AG04450 (cell line): ENCODE measurements around the gene CACNA2D2. TPM values are rescaled to one million over a fixed set of nuclear protein-coding genes. Genes with fewer than 3 reads are reported as not detected.

Experiments
- CTCF ChIA-PET: fragments of 300-600, 350-600 bp; formaldehyde crosslinking; extraction: SDS; loops from one replicate; lab custom pipeline; 2022; ENCODE audit warnings: antibody characterized with exemption, inconsistent platforms; lab: Charles Lee
- POLR2A ChIA-PET: fragments of 350-600 bp; formaldehyde crosslinking; extraction: SDS; loops from one replicate; lab custom pipeline; 2021; ENCODE audit warnings: antibody characterized with exemption, inconsistent platforms; lab: Yijun Ruan, JAX
- DNase-seq: peaks from one replicate; pipeline ENCODE4 v3.0.0-alpha.2; 2011; ENCODE audit warnings: low read depth, low spot score
- H3K27ac ChIP-seq: one replicate; pipeline ENCODE4 v1.5.1; 2012; ENCODE audit warnings: low read depth, low read length, control low read depth
- H3K27me3 ChIP-seq: one replicate; pipeline ENCODE4 v1.6.0; 2012; ENCODE audit warnings: low read length; ENCODE audit not compliant: control insufficient read depth, insufficient read depth
- H3K4me3 ChIP-seq: 2 replicates; pipeline ENCODE4 v1.5.1; 2011; ENCODE audit warnings: mild to moderate bottlenecking, low read depth, low read length, control low read depth
- H3K9me3 ChIP-seq: 2 replicates; pipeline ENCODE4 v1.5.1; 2012; ENCODE audit warnings: low read length; ENCODE audit not compliant: control insufficient read depth, insufficient read depth
- CTCF ChIP-seq: IDR thresholded peaks from 2 replicates; pipeline ENCODE4 v1.5.1; 2011; ENCODE audit warnings: low read depth, low read length, control low read depth, inconsistent platforms
- polyA plus RNA-seq: library from polyadenylated mRNA; depleted of rRNA; stranded (reverse); fragments of >200 nt; gene quantifications from 2 replicates; pipeline ENCODE4 v1.2.3, GENCODE V29; 2011

The CACNA2D2 gene
- polyA plus RNA-seq, 1 experiment, result 0.09 TPM

GRCh38 chr3:50354850-50355249 is 148.6 kb downstream of the CACNA2D2 start:
- CTCF ChIA-PET, result interaction anchor here (1.3 kb wide), 1 partner anchor 187 kb away, joined by 5 read pairs; no protein-coding TSS in a partner anchor

GRCh38 chr3:50354186-50354764 is 149.2 kb downstream of the CACNA2D2 start:
- Histone ChIP-seq H3K9me3 (peaks cover 5% of the 10 kb centered on the region; the same call in 1 of the 2 replicates), H3K27ac (no peak overlapping the region), H3K27me3 (no peaks in the 10 kb centered on the region), H3K4me3 (no peak overlapping the region)
- no peak for DNase-seq
- POLR2A ChIA-PET, result no interaction called here
- no peak for TF ChIP-seq CTCF
- CTCF ChIA-PET, result interaction anchor here (1.3 to 1.8 kb wide), 2 partner anchors 188 to 195 kb away, joined by 5 read pairs; no protein-coding TSS in a partner anchor

More at GRCh38 chr3:50354850-50355249, 148.6 kb downstream of the CACNA2D2 start:
- POLR2A ChIA-PET, result no interaction called here
- Histone ChIP-seq H3K27ac (no peak overlapping the region), H3K27me3 (no peaks in the 10 kb centered on the region), H3K9me3 (peaks cover 6% of the 10 kb centered on the region; the same call in 1 of the 2 replicates), H3K4me3 (no peak overlapping the region)
- DNase-seq, result no peak
- no peak for TF ChIP-seq CTCF

- DNase-seq, result no peak
- CTCF ChIA-PET, result interaction anchor here (0.8 to 1.8 kb wide), 4 partner anchors 8 to 196 kb away, joined by 3 to 5 read pairs (median 4); no protein-coding TSS in a partner anchor
- no peak for TF ChIP-seq CTCF
- H3K27ac ChIP-seq, result no peak overlapping the region
- H3K4me3 ChIP-seq, result no peak overlapping the region
- POLR2A ChIA-PET, result no interaction called here
- H3K27me3 ChIP-seq, result no peaks in the 10 kb centered on the region
- no peaks in the 10 kb centered on the region; the same call in 1 of the 2 replicates for H3K9me3 ChIP-seq
Observed at GRCh38 chr3:50353245-50354004, 150.0 kb downstream of the CACNA2D2 start.

- no peak overlapping the region for H3K27ac ChIP-seq
- POLR2A ChIA-PET, result no interaction called here
- no peaks in the 10 kb centered on the region for H3K9me3 ChIP-seq
- TF ChIP-seq CTCF, result peak; percentile 34; the same call in 1 of the 2 replicates
- no peak overlapping the region for H3K4me3 ChIP-seq
- no peak for DNase-seq
- no peaks in the 10 kb centered on the region for H3K27me3 ChIP-seq
- CTCF ChIA-PET, result interaction anchor here (0.8 to 1.8 kb wide), 4 partner anchors 8 to 1037 kb away, joined by 3 to 11 read pairs (median 4); no protein-coding TSS in a partner anchor
Observed at GRCh38 chr3:50352781-50353180, 150.7 kb downstream of the CACNA2D2 start.
